SU-DHL-6 (cell line): ENCODE data around the gene ZBTB2.

Experiments used
- EZH2phosphoT487 ChIP-seq: fragments of 200-600 bp; sonication (generic), shearing (Covaris generic); conservative IDR thresholded peaks from 2 replicates; pipeline ENCODE4 v1.6.1; 2018; ENCODE audit warnings: mild to moderate bottlenecking, antibody characterized with exemption, low read length, moderate library complexity, mixed read lengths
- TF ChIP-seq, protein P1 (sequence below): fragments of 200-600 bp; sonication (generic); IDR thresholded peaks from one replicate; pipeline ENCODE4 v1.5.1; 2017; ENCODE audit warnings: antibody characterized with exemption, mild to moderate bottlenecking, low read length, moderate library complexity; ENCODE audit not compliant: insufficient read depth, poor library complexity, severe bottlenecking

DNA sequence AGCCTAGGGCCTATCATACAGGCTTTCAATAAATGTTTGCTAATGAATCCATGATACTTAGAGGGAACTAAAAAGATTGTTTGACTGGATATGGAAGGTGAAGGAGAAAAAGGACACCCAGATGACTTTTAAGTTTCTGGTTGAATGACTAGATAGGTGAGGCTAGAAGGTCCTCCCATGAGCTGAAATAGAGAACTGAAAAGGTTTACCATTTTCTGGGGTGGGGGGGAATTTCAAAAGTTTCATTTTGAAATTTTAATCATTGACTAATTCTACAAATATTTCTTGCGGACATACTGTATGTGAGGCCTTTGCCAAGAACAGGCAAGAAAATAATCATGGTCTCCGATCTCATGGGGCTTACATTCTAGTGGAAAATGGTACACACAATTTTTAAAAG is 17.9 kb upstream of the ZBTB2 start:
- TF ChIP-seq, protein P1, sequence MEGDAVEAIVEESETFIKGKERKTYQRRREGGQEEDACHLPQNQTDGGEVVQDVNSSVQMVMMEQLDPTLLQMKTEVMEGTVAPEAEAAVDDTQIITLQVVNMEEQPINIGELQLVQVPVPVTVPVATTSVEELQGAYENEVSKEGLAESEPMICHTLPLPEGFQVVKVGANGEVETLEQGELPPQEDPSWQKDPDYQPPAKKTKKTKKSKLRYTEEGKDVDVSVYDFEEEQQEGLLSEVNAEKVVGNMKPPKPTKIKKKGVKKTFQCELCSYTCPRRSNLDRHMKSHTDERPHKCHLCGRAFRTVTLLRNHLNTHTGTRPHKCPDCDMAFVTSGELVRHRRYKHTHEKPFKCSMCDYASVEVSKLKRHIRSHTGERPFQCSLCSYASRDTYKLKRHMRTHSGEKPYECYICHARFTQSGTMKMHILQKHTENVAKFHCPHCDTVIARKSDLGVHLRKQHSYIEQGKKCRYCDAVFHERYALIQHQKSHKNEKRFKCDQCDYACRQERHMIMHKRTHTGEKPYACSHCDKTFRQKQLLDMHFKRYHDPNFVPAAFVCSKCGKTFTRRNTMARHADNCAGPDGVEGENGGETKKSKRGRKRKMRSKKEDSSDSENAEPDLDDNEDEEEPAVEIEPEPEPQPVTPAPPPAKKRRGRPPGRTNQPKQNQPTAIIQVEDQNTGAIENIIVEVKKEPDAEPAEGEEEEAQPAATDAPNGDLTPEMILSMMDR: no peak
- TF ChIP-seq EZH2phosphoT487: no peak
